Stimulated activated naive CD4-positive, alpha-beta T cell treated with Interleukin-2 at 50 U/mL for 16 hours (primary cell): ENCODE measurements around the gene KLHDC7A.

Source experiments
- DNase-seq: peaks from one replicate; lab custom pipeline; 2025; lab: John Stamatoyannopoulos, UW

The KLHDC7A gene

DNA sequence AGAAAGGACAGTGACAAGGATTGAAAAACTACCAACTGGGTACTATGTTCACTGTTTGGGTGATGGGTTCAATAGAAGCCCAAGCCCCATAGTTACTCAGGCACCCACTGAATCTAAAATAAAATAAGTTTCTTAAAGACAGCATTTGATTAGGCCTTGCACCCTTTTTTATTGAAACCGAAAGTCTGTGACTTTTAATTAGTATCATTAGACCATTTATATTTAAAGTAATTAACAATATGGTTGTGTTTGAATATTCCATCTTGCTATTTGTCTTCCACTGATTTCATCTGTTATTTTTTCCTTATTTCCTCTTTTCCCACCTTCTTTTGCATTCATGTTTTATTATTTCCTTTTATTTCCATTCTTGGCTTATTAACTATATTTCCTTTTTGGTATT, 27.4 kb downstream of the KLHDC7A start:
- DNase-seq, result no peak

DNA sequence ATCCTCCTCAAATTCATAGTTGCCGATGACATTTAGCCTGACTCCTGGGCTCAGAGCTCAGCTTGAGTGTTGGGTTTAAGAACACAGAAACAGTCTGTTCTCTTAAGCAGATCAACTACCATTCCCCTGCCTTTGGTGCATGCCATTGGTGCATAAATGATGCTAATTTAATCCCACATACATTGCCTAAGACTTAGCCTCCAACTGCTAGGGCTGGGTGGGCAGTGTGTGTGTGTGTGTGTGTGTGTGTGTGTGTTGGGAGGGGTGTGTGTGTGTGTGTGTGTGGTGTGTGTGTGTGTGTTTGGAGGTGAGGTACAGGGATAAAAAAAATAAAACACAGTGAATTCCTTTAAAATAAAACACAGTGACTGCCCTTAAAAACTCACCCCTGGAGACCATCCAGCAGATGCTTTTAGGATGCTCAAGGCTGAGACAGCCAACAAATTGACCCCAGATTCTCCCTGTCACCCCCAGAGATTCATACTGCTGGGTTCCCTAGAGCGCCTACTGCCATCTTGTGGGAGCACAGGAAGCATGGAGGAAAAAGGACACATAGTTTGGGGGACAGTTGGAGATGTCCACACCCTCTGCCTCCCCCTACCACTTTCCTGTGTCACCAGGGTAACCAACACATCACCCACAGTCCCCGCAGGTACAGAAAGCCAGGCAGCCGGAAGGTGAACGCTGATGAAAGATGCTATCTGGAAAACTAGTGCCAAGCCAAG, 30.6 kb downstream of the KLHDC7A start:
- DNase-seq, result no peak

DNA sequence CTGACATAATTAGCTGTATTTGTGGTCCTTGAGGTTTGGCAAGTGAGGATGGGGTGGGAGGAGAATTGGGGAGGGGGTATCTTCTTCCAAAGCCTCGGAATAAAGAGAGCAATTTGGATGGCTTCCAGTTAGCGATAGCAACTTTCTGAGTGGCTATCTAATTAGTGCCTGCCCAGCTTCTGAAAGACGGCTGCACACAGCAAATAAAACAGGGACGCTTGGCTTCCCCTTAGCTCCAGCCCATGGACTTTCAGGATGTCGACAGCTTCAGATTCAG, 31.1 kb downstream of the KLHDC7A start:
- no peak for DNase-seq

DNA sequence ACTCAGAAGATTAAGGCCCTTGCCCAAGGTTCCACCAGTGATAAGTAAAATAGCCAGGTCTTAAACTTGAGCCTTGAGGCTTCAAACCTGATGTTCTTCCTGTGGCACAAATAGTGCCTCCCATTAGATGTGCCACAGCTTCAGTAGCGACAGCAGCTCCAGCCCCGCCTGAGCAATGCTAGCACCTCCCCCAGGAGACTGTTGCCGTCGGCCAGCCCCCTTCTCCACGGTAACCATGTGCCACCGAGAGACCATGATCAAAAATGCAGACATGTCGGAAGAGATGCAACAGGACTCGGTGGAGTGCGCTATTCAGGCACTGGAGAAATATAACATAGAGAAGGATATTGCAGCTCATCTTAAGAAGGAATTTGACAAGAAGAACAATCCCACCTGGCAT, 32.2 kb downstream of the KLHDC7A start:
- DNase-seq, result no peak

DNA sequence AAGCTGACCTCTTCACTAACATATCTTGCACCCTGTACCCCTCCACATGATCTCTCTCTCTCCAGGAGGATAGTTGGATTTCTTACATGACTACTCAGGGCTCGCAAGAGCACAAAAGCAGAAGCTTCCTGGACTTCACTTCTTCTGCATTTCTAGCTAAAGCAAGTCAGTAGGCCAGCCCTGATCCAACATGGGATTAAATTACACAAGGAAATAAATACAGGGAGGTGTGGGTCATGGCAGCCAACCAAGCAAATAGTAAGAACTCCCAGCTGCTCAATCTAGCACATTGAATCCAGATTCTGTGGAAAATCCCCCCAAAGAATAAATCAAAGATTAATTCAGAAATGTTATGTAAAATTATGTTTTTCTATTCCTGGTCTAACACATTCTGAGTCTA, 33.3 kb downstream of the KLHDC7A start:
- DNase-seq, result no peak

DNA sequence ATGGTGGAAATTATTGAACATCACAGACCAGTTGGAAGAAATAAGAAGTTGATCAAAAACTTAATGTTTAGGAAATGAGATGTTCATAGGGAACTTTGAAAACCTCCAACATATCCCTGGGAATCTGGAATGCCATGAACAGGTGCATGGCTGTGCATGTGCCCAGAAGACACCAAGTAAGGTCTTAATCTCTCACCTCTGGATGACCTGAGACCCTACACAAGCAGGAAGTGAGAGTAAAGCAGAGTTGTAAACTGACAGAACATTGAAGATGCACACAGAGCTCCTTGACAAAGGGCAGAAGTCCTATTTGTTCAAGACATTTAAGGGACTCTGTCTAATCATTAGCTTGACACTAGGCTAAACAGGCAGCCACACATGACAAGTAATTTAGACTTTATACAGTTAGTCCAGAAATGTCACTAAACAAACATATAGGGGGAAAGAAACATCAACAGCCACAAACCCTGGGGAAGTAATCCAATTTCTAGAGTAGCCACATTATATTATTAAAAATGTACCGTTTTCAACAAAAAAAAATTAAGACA, 34.5 kb downstream of the KLHDC7A start:
- DNase-seq, result no peak

DNA sequence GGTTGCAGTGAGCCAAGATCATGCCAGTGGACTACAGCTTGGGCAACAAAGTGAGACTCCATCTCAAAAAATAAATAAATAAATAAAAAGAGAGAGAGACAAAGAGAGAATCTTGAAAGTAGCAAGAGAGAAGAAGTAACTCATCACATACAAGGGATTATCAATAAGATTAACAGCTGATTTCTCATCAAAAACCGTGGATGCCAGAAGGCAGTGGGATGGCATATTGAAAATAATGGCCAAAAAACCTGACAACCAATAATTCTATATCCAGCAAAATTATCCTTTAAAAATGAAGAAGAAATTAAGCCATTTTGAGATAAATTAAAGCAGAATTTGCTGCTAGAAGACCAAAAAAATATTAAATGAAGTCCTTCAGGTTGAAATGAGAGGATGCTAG, 35.7 kb downstream of the KLHDC7A start:
- DNase-seq, result no peak

DNA sequence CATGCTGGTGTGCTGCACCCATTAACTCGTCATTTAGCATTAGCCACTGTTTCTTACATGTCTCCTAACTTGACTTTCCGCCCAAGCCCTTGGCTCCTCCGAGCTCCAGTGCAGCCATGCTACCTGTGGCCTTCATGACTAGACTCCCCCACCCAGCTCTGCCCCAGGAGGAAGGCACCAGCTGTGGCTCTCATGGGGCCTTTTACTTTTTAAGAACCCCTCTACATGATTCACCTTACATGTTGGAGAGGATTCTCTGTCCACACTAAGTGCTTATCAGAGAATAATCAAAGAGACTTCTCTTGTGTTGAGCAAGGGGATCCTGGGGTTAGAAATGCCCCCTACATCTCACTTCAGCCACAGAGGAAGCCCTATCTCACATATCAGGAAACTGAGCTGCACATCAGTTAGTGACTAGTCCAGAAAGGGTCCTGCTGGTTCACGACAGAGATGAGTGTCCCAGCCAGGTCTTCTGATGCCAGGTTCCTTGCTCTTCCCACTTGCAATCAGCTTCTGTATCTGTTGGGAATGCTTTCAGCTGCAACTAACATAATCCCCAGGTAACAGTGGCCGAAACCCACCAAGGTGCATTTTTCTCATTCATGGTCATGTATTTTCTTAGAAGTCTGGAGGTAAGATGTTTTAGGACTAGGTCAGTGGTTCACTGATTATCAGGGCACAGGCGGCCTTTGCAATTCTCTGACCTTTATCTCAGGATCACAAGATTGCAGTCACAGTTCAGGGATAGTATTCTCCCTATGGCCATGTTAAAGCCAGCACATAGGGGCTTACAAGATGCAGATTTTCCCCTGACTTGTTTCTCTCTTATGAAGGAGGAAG, 45.9 kb downstream of the KLHDC7A start:
- DNase-seq, result no peak

DNA sequence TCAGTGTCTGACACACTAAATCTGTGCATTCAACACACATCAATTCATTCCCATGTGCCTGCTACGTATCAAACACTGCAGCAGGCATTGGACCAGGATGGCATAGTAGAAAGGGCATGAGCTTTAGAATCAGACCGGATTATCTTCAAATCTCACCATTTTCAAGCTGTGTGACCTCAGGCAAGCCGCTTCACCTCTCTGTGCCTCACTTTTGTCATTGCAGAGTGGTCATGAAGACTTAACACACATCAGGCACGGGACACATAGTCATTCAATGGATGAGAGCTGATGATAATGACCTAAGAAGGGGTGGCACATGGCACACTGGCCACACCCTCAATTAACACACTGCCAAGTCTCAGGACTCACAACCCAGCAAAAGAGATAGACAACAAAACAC, 46.8 kb downstream of the KLHDC7A start:
- DNase-seq, result no peak

DNA sequence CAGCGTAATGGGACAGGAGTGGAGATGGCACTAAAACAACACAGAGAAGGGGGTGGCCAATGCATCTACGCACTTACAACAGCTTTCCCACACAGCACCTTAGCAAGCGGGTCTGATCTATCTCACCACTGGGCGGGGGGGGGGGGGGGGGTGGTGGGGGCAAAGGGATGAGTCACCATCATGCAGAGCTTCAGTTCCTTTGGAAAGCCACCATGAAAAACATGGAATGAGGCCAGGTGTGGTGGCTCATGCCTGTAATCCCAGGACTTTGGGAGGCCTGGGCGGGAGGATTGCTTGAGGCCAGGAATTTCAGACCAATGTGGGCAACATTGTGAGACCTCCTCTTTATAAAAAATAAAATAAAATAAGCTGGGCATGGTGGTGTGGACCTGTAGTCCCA, 47.2 kb downstream of the KLHDC7A start:
- DNase-seq, result no peak

DNA sequence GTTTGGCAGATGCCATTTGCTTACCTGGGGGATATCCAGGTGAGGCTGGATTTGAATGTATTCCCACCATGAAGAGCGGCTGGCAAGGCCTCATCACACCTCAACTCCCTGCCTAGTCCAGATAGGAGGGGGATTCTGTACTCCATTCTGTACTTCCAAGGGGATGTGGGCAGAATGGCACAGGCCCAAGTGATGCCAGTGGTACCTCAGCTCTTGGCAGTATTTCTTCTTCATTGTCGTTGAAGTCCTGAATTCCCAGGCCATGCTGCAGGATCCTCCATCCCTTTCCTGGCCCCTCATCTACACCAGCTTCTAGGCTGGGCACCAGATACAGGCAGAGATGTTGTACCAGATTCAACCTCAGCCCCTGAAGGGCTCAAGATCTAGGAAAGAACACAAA, 47.9 kb downstream of the KLHDC7A start:
- DNase-seq, result no peak

DNA sequence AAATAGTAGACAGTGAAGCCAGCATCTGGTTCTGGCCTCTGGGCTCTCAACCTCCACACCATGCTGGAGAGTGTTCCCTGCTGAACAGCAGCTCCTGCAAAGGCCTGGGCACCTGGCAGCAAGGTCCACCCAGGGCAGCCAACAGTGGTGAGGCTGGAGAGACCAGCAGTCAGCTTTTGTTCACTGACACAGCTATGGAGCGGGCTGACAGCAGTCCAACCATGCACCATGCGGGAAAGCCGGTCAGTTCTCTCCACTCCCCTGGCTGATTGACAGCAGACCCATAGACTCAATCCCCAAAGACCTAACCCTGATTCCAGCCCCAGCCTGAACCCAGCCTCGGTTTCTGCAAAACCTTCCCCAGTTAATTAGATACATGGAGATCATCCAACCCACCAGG, 49.0 kb downstream of the KLHDC7A start:
- no peak for DNase-seq

DNA sequence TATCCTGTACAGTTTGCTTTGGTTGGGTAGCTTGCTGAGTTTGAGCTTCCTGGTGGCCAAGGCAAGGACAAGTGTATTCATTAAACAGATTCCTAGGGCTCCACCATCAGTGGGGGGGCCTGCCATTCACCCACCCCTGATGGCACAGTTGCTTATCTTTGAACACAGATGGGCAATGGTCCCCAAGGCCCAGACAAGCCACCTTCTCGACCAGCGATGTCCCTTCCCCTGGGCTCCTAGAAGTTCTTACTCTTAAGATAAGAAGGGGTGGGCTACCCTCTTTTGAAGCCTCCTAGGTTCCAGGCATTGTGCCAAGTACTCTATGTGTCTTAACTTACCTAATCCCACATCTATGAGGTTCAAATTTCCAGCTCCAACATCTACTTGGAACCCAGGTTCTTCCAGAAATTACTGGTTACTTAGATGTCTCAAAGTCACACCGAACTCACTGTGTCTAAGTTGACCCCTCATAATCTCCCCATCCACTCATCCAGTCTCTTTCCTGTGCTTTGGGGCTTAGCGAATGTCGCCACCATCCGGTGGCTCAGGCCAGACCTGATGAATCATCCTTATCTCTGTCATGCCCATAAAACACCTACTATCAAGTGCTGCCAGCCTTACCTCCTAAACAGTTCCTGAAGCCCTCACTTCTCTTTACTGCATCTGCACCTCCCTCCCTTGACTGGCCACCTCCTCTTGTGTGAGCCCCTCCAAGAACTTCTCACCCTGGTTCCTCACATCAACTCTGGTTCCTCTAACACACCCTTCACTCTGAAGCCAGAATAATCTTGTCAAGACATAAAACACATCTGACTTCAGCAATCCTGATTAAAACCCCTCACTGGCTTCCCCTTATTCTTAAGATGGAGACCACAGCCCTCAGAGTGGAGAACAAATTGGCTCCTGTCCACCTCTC, 50.1 kb downstream of the KLHDC7A start:
- DNase-seq, result no peak

DNA sequence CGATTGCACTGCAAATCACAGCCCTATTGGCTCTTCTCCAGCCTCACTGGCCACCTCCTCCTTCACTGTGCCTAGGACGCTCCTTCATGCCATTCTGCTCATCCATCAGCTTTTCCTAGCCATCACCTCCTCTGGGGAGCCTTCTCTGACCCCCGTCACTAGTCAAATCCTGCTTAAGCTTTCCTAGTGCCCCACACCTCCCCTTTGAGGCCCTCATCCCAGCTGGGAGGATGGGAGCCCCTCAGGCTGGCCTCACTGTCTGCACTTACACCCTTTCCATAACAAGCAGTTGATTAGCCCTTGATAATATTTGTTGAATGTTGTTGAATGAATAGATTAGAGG, 50.7 kb downstream of the KLHDC7A start:
- no peak for DNase-seq

DNA sequence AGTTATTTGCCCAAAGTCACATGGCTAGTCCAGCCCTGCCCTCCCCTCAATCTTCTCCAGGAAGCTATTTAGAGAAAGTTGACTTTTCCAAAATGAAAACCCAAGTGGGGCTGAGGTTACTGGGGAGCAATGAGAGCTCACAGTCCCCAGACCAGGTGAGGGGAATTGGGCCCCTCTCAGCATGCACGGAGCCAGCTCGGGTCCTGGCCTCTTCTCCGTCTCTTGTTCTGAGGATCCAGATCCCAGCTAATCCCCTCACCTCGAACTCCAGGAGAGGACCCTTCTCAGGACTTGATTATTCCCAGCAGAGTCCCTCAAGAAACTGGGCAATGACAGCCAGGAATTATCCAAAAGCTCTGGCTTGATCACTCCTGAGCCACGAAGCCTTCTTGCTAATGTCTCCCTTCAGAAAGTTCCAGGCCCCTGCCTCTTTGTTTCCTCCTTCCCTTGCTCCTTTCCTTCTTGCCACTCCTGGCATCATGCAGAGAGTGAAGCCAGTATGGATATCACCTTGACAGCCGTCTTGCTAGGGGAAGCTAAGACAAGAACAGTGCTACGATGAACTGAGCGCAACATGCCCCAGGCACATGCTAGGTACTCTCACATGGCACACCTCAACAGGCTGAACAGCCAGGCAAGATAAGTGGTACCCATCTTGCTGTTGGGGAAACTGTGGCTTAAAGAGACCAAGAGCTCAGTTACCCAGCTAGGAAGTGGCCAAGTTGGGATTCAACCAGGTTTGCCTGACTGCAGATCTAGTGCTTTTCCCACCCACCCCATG, 51.9 kb downstream of the KLHDC7A start:
- DNase-seq, result no peak

DNA sequence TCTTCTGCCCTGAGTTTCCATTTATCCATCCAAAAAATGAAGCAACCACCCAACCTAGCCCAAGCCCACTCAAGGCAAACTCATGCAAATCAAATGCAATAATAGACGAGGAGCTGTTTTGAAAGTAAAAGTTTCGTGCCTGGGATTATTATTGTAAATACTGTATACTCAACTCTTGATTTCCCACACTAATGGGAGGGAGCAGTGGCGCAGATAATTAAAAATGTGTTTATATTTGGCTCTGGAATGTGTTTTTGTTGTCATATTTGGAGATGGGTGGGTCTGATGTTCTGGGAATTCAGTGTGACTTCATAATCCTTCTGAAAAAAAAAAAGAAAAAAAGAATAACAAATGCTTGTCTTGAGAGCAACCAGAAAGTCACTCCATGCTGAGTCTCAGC, 52.5 kb downstream of the KLHDC7A start:
- DNase-seq, result no peak

DNA sequence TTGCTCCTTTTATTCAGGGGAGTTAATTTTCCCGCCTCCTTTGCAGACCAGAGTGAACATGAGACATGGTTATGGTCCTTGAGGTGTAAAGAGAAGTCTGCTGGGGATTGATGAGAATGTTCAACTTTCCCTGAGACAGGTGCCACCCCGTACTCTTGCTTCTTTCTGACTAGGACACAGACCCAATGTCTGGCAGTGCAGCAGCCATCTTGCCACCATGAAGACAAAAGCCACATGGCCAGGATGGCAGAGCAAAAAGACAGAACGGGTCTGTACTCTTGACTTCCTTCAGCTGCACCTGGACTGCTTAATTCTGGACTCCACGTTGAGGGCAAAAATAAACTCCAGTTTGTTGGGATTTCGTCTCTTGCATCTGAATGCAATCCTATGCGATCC, 54.1 kb downstream of the KLHDC7A start:
- no peak for DNase-seq
